HG03469 (cell line): ENCODE data around the gene PCCA.
A peak's percentile ranks its signal among the peaks of the same experiment; 100 is the strongest.
"Not testable (repeated sequence)": the region's sequence is repeated elsewhere in the genome, so short reads cannot be mapped to it uniquely, and the experiment has no call there.

Source experiments
- ATAC-seq: cut with Tn5 transposase; IDR thresholded peaks from one replicate; pipeline ENCODE4 v1.9.1; 2021; ENCODE audit warnings: mild to moderate bottlenecking, moderate library complexity, moderate number of reproducible peaks; ENCODE audit not compliant: unreplicated experiment

PCCA gene

DNA sequence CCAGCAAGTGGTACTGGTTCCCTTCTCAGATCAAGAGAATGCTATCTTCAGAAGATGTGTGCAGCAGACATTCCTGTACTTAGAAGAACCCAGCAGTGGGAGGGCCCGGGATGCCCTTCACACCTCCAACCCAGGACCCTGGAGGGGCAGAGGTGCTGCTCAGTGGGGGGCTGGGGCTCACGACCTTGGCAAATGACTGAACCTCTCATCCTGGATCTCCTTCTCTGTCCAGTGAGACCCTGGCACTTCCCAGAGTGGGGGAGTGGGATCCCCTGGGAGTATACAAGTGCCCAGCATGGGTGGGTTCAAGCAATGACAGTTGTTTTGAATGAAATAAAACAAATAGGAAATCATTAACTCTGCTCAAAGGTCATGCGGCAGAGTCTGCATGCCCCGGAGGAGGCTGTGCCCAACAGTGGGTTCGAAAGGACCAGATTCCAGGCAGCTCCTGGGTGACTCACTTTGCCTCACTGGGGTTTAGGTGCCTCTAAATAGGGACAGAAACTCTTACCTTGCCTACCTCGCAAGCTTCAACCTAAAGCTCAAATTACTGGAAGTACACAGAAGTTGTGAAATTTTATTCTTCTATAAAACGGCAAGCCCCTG lies 472.8 kb downstream of the PCCA start:
- no peak for ATAC-seq

DNA sequence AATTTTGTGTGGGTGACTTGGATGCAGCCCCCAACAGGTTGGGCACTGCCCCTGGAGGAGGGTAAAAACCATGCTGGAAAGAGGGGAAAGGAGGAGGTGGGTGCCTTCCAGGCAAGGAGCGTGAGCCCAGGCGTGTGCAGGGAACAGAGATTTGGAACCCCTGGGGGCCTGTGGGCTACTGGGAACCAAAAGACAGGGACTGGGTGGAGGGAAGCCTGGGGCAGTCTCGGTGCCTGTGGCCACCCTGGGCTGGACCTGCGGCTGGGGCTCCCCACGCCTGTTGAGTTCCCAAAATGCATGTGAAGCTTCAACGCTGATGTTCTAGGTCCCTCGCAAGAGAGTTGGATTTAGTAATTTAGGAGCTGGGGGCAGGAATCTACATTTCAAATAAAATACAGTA lies 474.9 kb downstream of the PCCA start:
- no peak for ATAC-seq

DNA sequence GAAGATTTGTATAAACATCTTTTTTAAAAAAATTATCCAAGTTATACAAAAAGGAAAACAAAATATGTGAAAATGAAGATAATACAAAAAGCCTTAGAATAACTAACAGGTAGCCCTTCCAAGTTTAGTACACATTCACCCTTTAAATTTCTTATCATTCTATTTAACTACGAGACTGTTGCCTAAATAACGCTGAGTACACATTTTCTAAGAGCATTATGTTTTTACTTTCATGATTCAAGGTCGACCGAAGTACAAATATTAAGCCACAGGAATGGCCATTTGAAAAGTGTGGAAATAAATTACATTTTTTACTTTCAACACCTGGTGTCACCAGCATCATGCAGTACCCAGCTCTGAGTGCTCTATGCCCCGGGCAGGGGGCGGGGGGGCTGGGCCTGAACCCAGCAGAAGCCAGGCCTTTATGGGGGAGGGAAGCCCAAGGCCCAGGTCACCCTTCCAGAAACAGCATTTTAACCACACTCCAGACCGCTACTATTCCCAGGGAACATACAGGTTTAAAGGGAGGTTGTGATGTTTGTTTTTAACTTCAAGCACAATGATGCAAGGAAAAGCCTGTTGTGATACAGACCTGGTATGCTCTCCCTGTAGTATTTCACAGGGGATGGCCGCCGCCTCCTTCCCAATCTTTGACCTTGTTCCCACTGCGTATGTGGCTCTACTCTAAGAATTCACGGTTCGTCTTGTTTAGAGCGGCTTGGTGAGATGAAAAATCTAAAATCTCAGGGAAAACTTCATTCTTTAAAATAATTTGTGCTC lies 475.7 kb downstream of the PCCA start:
- no peak for ATAC-seq

DNA sequence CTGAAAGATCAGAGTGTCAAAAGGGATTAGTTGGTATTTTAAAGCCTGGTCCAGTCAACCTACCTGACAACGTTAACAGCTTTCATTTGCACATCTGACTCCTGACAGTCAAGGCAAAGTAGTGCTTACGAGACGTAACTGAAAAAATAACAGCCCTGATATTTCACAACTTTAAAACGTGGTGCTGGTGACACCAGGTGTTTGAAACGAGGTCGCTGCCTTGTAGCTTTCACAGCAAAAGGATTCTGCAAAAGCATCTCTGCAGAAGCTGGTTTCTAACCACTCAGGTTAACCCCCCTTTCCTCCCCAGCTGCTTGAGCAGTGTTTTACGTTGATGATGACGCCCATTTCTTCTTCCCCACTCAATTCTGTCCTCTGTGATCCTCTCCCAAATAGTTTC lies 476.4 kb downstream of the PCCA start:
- ATAC-seq: no peak

DNA sequence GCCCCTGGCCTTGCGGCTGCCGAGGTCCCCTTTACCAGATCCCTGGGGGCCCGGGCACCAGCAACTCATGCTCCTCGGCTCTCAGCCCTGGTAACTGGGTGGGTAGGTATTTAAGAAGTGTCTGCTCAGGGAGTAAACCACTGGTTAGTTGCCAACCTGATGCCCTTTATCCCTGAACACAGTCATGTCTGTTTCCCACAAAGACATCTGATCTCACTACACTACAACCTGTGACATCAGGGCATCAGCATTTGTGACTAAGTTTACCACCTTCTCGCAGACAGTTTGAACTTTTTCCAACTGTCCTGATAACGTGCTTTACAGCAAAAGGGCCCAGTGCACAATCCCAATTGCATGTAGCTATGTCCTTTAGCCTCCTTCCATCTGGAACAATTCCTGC lies 477.6 kb downstream of the PCCA start:
- ATAC-seq: no peak

DNA sequence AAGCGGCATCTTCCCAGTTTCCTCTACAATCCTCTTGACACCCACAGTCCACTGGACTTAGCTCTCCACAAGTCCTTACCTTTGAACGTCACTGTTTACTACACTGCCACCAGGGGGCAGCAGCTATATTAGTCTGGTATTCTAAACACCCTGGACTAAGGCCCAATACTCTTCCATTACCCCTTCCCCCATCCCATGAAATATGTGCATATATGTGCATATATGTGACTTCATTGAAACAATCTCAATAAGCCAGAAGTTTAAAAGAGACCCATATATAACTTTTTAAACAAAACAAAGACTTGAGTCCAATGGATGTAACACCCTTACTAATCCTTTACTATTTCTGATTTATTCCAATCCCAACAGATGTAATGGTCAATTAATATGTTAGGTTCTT lies 484.2 kb downstream of the PCCA start:
- ATAC-seq: peak; percentile 88

DNA sequence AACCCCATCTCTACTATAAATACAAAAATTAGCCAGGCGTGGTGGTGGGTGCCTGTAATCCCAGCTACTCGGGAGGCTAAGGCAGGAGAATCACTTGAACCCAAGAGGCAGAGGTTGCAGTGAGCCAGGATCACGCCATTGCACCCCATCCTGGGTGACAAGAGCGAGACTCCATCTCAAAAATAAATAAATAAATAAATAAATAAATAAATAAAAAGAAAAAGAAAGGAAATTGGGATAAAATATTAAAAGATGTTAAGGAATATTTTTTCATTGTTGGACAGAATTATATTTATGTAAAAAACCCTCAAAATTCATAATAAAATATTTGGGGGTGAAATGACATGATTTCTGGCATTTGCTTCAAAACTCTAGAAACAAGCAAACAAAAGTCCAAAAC lies 488.3 kb downstream of the PCCA start:
- ATAC-seq: not testable (repeated sequence)
